GM23248 (cell line): ENCODE results near the gene TP53I13. TPM values are rescaled to one million over a fixed set of nuclear protein-coding genes. Genes with fewer than 3 reads are reported as not detected.

Source experiments
- DNase-seq: peaks from one replicate; pipeline ENCODE4 v3.0.0-alpha.2; 2015
- H2AFZ ChIP-seq: fragments of 200-600 bp; sonication (generic); 2 replicates; pipeline ENCODE4 v1.6.1; 2016; ENCODE audit warnings: antibody characterized with exemption
- H3F3A ChIP-seq: fragments of 200-600 bp; sonication (generic); 2 replicates; pipeline ENCODE4 v1.6.1; 2016; ENCODE audit warnings: mild to moderate bottlenecking, antibody characterized with exemption, mixed run types; ENCODE audit not compliant: insufficient read depth
- H3K27ac ChIP-seq: fragments of 200-600 bp; sonication (generic); 2 replicates; pipeline ENCODE4 v1.5.1; 2016; ENCODE audit warnings: mild to moderate bottlenecking
- H3K27me3 ChIP-seq: fragments of 200-600 bp; sonication (generic); replicated peaks from 2 replicates; pipeline ENCODE4 v1.6.1; 2016; ENCODE audit warnings: mild to moderate bottlenecking; ENCODE audit not compliant: insufficient read depth
- H3K36me3 ChIP-seq: fragments of 200-600 bp; sonication (generic); 2 replicates; pipeline ENCODE4 v1.6.1; 2016; ENCODE audit warnings: low read depth, mild to moderate bottlenecking
- H3K4me1 ChIP-seq: fragments of 200-600 bp; sonication (generic); 2 replicates; pipeline ENCODE4 v1.6.1; 2016; ENCODE audit warnings: mild to moderate bottlenecking; ENCODE audit not compliant: insufficient read depth
- H3K4me2 ChIP-seq: fragments of 200-600 bp; sonication (generic); one replicate; pipeline ENCODE4 v1.6.1; 2016; ENCODE audit warnings: mild to moderate bottlenecking; ENCODE audit not compliant: unreplicated experiment
- H3K4me3 ChIP-seq: fragments of 200-600 bp; sonication (generic); 2 replicates; pipeline ENCODE4 v1.5.1; 2016; ENCODE audit warnings: mild to moderate bottlenecking
- H3K79me2 ChIP-seq: fragments of 200-600 bp; sonication (generic); 2 replicates; pipeline ENCODE4 v1.6.1; 2016; ENCODE audit warnings: mild to moderate bottlenecking; ENCODE audit not compliant: insufficient read depth
- H3K9ac ChIP-seq: fragments of 200-600 bp; sonication (generic); 2 replicates; pipeline ENCODE4 v1.6.1; 2016; ENCODE audit warnings: mild to moderate bottlenecking
- H3K9me2 ChIP-seq: fragments of 200-600 bp; sonication (generic); 2 replicates; pipeline ENCODE4 v1.6.1; 2016; ENCODE audit warnings: mixed run types, mild to moderate bottlenecking, moderate library complexity; ENCODE audit not compliant: insufficient read depth
- H3K9me3 ChIP-seq: fragments of 200-600 bp; sonication (generic); one replicate; pipeline ENCODE4 v1.6.1; 2017; ENCODE audit warnings: low read depth
- H4K20me1 ChIP-seq: fragments of 200-600 bp; sonication (generic); 2 replicates; pipeline ENCODE4 v1.6.0; 2016; ENCODE audit not compliant: insufficient read depth
- EZH2 ChIP-seq: fragments of 200-600 bp; sonication (generic); IDR thresholded peaks from 2 replicates; pipeline ENCODE4 v1.6.1; 2018; ENCODE audit warnings: antibody characterized with exemption, mild to moderate bottlenecking; ENCODE audit not compliant: insufficient read depth, poor library complexity, severe bottlenecking
- EZH2phosphoT487 ChIP-seq: fragments of 200-600 bp; sonication (generic); IDR thresholded peaks from 2 replicates; pipeline ENCODE4 v1.6.1; 2018; ENCODE audit warnings: antibody characterized with exemption, moderate library complexity, mild to moderate bottlenecking, low read depth; ENCODE audit not compliant: insufficient read depth
- WGBS, 2 experiments: methylation state at CpG; one replicate each; pipeline ENCODE4 v1.1.6; 2015 to 2017; ENCODE audit warnings: low lambda C conversion rate in 2 of 2, low coverage in 1 of 2; ENCODE audit errors: missing lambda C conversion rate in 2 of 2; 5-methylcytosine and 5-hydroxymethylcytosine counted together
- in situ Hi-C: fragments of 300-500 bp; cut with MboI; formaldehyde crosslinking; loops from 2 replicates; pipeline ENCODE4 v1.15.0; 2020
- polyA plus RNA-seq: library from polyadenylated mRNA; unstranded; fragments of >200 nt; fragmentation: Nextera tagmentation; extraction: Ambion mirVana; gene quantifications from 2 replicates; pipeline ENCODE4 v1.2.1, GENCODE V29; 2016
- total RNA-seq: library from RNA; depleted of rRNA; stranded (reverse); fragments of >200 nt; shearing (Covaris generic); gene quantifications from 2 replicates; pipeline ENCODE4 v1.2.3, GENCODE V29; 2014

Gene TP53I13
- total and polyA plus RNA-seq, 2 experiments from 2014 or later = 37.3 to 67.2 TPM

DNA sequence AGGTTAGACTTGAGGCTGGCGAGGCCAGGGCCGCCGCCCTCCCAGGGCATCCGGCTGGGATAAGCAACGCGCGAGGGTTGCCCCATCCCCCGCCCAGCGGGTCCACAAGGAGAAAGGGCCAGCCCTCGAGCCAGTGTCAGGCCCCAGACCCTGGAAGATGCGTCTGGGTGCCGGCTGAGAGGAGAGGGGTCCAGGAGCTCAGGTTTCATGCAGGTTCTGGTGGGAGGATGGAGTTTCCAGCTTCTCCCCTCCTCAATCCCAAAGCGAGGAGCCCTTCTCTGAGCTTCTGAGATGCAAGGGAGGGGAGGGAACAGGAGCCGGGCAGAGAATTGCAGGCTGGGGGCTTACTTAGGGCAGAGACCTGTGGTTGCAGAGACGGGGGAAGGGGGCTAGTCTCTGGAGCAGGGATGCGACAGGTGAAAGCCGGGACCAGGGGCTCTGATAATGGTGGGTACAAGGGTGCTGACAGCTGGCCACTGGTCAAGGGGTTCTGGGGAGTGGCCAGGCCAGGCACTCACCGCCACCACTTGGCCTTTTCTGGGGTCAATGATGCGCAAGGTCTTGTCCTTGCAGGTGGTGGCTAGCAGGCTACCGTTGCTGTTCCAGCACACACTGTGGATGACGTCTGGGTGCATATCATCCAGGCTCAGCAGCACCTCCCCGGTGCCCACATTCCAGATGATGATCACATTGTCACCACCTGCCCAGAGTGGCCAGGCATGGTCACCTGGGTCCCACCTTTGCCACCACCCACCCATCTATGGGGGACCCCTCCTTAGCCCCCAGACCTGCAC is 50.0 kb downstream of the TP53I13 start:
- no peak overlapping the region for H3K27ac ChIP-seq
- DNase-seq = no peak
- TF ChIP-seq EZH2phosphoT487 = no peak
- TF ChIP-seq EZH2 = no peak
- no peaks in the 10 kb centered on the region for H3F3A ChIP-seq
- no peaks in the 10 kb centered on the region for H3K36me3 ChIP-seq
- no peaks in the 10 kb centered on the region for H3K9me3 ChIP-seq
- 74 to 75% methylated on average over 20 of the region's 22 CpGs for WGBS, 2 experiments
- H3K9me2 ChIP-seq = no peaks in the 10 kb centered on the region
- no peak overlapping the region for H3K4me3 ChIP-seq
- H3K27me3 ChIP-seq = no peaks in the 10 kb centered on the region
- H3K9ac ChIP-seq = no peak overlapping the region
- no peaks in the 10 kb centered on the region for H4K20me1 ChIP-seq
- no peaks in the 10 kb centered on the region for H3K79me2 ChIP-seq
- H3K4me2 ChIP-seq = no peak overlapping the region
- H2AFZ ChIP-seq = no peak overlapping the region
- no peaks in the 10 kb centered on the region for H3K4me1 ChIP-seq
- in situ Hi-C loops = no loop called here

DNA sequence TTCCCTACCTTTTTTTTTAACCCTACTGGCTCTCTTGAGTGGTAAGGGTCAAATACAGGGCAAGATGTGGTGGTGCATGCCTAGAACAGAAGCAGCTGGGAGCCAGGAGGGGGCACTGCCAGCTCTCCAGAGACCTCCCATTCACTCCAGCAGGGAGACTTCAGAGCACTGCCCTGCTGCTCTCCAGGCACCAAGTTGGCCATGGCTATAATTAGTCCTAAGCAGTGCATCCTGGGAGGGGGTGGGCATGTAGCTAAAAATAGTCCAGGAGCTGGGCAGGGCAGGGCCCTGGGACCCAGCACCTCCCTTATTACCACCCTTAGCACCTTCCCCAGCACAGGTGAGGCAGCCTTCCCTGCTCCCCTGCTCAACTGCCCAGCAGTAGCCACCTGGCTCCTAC is 50.8 kb downstream of the TP53I13 start:
- H3K9me2 ChIP-seq = no peaks in the 10 kb centered on the region
- TF ChIP-seq EZH2 (no peak), EZH2phosphoT487 (no peak)
- H3K9me3 ChIP-seq = no peaks in the 10 kb centered on the region
- no peaks in the 10 kb centered on the region for H3K36me3 ChIP-seq
- no peak overlapping the region for H3K4me3 ChIP-seq
- H3K27me3 ChIP-seq = no peaks in the 10 kb centered on the region
- no peaks in the 10 kb centered on the region for H4K20me1 ChIP-seq
- in situ Hi-C loops = no loop called here
- no peak overlapping the region for H3K27ac ChIP-seq
- H3F3A ChIP-seq = no peaks in the 10 kb centered on the region
- H3K9ac ChIP-seq = no peak overlapping the region
- no peak overlapping the region for H2AFZ ChIP-seq
- no peaks in the 10 kb centered on the region for H3K79me2 ChIP-seq
- peak; percentile 52 for DNase-seq
- H3K4me2 ChIP-seq = no peak overlapping the region
- no peaks in the 10 kb centered on the region for H3K4me1 ChIP-seq

DNA sequence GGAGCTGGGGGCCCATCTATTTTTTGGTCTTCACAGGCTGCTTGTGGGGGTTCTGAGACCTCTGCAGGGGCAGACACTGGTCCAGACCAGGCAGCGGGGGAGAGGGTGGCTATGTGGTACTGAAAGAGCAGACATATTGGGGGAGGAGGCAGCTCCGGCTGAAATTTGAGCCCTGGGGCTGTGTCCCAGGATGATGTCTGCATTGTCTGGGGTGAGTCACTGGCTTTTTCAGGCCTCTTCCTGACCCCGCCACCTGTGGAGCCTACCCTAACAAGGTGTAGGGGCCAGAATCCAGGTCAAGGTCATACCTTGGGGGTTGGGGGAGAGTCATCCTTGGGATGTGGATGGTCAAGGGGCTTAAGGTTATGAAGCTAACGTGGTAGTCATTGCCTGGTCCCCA is 51.8 kb downstream of the TP53I13 start:
- 79 to 80% methylated on average over 4 of the region's 4 CpGs for WGBS, 2 experiments
- DNase-seq = peak; percentile 48
- Histone ChIP-seq H3K27ac (no peak overlapping the region), H3K4me3 (no peak overlapping the region), H2AFZ (no peak overlapping the region), H3K4me2 (no peak overlapping the region), H3K36me3 (no peaks in the 10 kb centered on the region), H3K79me2 (no peaks in the 10 kb centered on the region), H4K20me1 (no peaks in the 10 kb centered on the region), H3K27me3 (no peaks in the 10 kb centered on the region), H3K9ac (no peak overlapping the region), H3K9me2 (no peaks in the 10 kb centered on the region), H3K9me3 (no peaks in the 10 kb centered on the region), H3F3A (peaks cover 6% of the 10 kb centered on the region; the same call in 1 of the 2 replicates), H3K4me1 (peaks cover 1% of the 10 kb centered on the region)
- TF ChIP-seq EZH2 (no peak), EZH2phosphoT487 (no peak)
- in situ Hi-C loops = no loop called here

DNA sequence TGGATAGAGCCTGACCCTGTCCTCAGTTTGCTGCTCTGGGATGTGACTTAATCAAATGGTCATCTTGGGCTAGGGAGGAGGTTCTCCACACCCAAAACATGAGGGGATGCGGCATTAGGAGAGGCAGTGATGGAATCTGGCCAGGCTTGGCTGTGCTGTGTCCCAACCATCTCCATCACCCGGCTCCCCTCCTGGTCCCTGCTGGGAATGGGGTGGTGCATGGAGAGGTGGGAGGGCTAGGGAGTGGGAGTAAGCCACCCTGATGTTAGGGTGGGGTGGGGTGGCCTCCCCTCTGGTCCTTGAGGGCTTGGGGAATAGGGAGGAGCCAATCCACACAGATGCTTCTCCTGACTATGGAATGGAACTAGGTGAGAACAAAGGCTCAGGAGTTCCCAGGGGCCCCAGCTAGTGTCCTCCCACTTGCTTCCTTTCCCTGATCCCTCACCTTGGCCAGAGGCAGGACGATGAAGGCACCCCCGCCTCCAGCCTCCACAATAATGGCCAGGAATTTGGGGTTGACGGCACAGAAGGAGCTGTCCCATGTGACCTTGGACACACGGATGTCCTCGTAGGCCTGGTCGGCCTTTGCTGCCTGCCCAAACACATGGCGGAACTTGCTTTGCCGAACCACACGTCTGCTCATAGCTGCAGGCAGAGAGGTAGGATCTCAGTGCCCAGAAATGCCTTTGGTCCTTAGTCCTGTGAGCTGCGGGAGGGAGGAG is 52.4 kb downstream of the TP53I13 start:
- H2AFZ ChIP-seq = no peak overlapping the region
- TF ChIP-seq EZH2 (no peak), EZH2phosphoT487 (no peak)
- H3K9me3 ChIP-seq = no peaks in the 10 kb centered on the region
- no peaks in the 10 kb centered on the region for H4K20me1 ChIP-seq
- H3K9ac ChIP-seq = no peak overlapping the region
- H3K36me3 ChIP-seq = no peaks in the 10 kb centered on the region
- no peaks in the 10 kb centered on the region for H3K9me2 ChIP-seq
- peaks cover 10% of the 10 kb centered on the region for H3F3A ChIP-seq
- H3K4me3 ChIP-seq = no peak overlapping the region
- peaks cover 8% of the 10 kb centered on the region for H3K4me1 ChIP-seq
- H3K79me2 ChIP-seq = no peaks in the 10 kb centered on the region
- no peaks in the 10 kb centered on the region for H3K27me3 ChIP-seq
- 97 to 98% methylated on average over 12 of the region's 12 CpGs for WGBS, 2 experiments
- no peak overlapping the region for H3K27ac ChIP-seq
- H3K4me2 ChIP-seq = no peak overlapping the region
- in situ Hi-C loops = no loop called here
- DNase-seq = no peak
